ENCODE results near the gene OGT. TPM values are rescaled to one million over a fixed set of nuclear protein-coding genes. Genes with fewer than 3 reads are reported as not detected.

The OGT gene
- total RNA-seq, 1 experiment from 2014 or later: 116 TPM

DNA sequence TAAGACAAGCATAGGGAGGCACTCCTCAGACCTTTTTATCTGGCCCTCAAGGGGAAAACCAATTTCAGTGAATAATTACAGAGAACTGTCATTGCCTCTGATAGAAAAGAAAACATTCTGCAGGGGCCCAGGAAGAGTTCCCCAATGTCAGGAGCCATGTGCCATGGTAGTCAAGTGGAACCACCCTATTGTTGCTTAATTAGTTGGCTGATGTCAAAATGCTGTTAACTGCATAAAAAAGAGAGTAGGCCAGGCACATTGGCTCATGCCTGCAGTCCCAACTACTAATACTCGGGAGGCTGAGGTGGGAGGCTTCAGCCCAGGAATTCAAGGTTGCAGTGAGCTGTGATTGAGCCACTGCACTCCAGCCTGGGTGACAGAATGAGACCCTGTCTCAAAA is 28.6 kb upstream of the OGT start:
- Histone ChIP-seq H4K20me1 (ENCODE audit: control insufficient read depth, insufficient read depth, insufficient read length) (no peaks in the 10 kb centered on the region), H2BK12ac (ENCODE audit: insufficient read length, low read depth, low read length) (no peak overlapping the region), H2BK20ac (ENCODE audit: low read depth, low read length, poor library complexity, severe bottlenecking) (no peak overlapping the region), H3K56ac (ENCODE audit: insufficient read length, low read depth, low read length) (no peak overlapping the region), H3K27me3 (ENCODE audit: insufficient read depth, low read length) (no peaks in the 10 kb centered on the region), H3K9me3 (ENCODE audit: control insufficient read depth, low read depth, low read length) (peaks cover 5% of the 10 kb centered on the region), H4K8ac (replicated peaks; ENCODE audit: insufficient read length, low read depth, low read length) (no peak overlapping the region), H2AK5ac (ENCODE audit: insufficient read length, low read length) (no peak overlapping the region), H2BK15ac (ENCODE audit: low read depth, low read length) (no peak overlapping the region), H3T11ph (ENCODE audit: low read length) (no peak overlapping the region), H3K79me2 (ENCODE audit: insufficient read depth, low read length) (no peaks in the 10 kb centered on the region), H4K5ac (ENCODE audit: insufficient read length, low read depth, low read length) (no peak overlapping the region), H3K9ac (ENCODE audit: extremely low read depth, insufficient read length, low read length) (no peak overlapping the region), H2BK120ac (ENCODE audit: low read depth, low read length, poor library complexity, severe bottlenecking) (no peak overlapping the region), H3K4ac (ENCODE audit: low read depth, low read length) (no peak overlapping the region), H4K91ac (ENCODE audit: insufficient read length, low read depth, low read length) (no peak overlapping the region), H3K23me2 (ENCODE audit: insufficient read length, low read depth, low read length, poor library complexity, severe bottlenecking) (no peaks in the 10 kb centered on the region), H3K27ac (ENCODE audit: insufficient read length, low read depth, low read length) (no peak overlapping the region), H2AFZ (ENCODE audit: low read length) (no peak overlapping the region), H3K18ac (ENCODE audit: insufficient read length, low read depth, low read length) (no peak overlapping the region), H3K14ac (ENCODE audit: insufficient read depth, low read length) (no peak overlapping the region), H3K4me2 (ENCODE audit: insufficient read depth, insufficient read length, low read length) (no peak overlapping the region), H3K23ac (ENCODE audit: insufficient read length, low read depth, low read length) (no peak overlapping the region), H3K79me1 (ENCODE audit: insufficient read depth, low read depth, low read length, poor library complexity, severe bottlenecking) (no peaks in the 10 kb centered on the region), H2BK5ac (ENCODE audit: insufficient read length, low read length) (no peak overlapping the region), H3K4me1 (ENCODE audit: insufficient read depth, low read length) (no peaks in the 10 kb centered on the region)
- no peak overlapping the region for H3K27ac Mint-ChIP-seq
- WGBS (ENCODE audit: extremely low coverage, insufficient read length, low lambda C conversion rate): no CpG with 5 or more reads among the region's 1 CpG
- H3K27me3 Mint-ChIP-seq (ENCODE audit: low read depth): no peaks in the 10 kb centered on the region
- TF ChIP-seq, protein P1, sequence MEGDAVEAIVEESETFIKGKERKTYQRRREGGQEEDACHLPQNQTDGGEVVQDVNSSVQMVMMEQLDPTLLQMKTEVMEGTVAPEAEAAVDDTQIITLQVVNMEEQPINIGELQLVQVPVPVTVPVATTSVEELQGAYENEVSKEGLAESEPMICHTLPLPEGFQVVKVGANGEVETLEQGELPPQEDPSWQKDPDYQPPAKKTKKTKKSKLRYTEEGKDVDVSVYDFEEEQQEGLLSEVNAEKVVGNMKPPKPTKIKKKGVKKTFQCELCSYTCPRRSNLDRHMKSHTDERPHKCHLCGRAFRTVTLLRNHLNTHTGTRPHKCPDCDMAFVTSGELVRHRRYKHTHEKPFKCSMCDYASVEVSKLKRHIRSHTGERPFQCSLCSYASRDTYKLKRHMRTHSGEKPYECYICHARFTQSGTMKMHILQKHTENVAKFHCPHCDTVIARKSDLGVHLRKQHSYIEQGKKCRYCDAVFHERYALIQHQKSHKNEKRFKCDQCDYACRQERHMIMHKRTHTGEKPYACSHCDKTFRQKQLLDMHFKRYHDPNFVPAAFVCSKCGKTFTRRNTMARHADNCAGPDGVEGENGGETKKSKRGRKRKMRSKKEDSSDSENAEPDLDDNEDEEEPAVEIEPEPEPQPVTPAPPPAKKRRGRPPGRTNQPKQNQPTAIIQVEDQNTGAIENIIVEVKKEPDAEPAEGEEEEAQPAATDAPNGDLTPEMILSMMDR (conservative IDR thresholded peaks at IDR 0.05): no peak
- peaks cover 52 to 56% of the 10 kb centered on the region in 2 experiments for H3K9me3 Mint-ChIP-seq
- no peak for DNase-seq
- H3K4me3 Mint-ChIP-seq: no peak overlapping the region
- peaks cover 0 to 7% (median 2%) of the 10 kb centered on the region in 3 experiments; a peak in 2 of 7 replicates for H3K36me3 Mint-ChIP-seq (ENCODE audit: insufficient read depth in 1 of 3, low read depth in 3 of 3)
- H3K4me1 Mint-ChIP-seq: peaks cover 12 to 17% of the 10 kb centered on the region in 2 experiments
